Activated T-helper 9 cell treated with anti-CD3 and anti-CD28 coated beads, Interleukin-2, amount 50 U/mL, for 16 hours (primary cell): ENCODE data around the gene FRAS1.
"Not testable (repeated sequence)": the region's sequence is repeated elsewhere in the genome, so short reads cannot be mapped to it uniquely, and the experiment has no call there.

Experiments used
- DNase-seq: peaks from one replicate; pipeline ENCODE4 v3.0.0-alpha.2; 2020; ENCODE audit warnings: low read depth

FRAS1 gene

DNA sequence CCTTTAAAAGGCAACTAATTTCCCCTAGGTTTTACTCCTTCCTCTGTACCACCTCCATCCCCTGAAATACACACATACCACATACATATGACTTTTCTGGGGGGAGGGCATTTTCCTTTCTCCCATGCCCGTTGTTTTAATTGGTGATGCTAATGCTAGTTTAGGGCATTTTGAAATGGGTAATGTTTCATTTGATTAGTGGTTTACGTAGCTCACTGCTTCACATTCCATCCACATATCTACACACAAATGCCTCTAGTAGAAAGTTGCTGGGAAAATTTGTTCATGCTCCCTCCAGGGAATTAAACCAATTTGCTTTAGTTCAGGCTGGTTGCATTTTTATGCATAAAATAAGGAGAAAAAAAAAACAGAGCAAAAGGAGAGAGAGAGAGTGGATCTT is 231.2 kb downstream of the FRAS1 start:
- no peak for DNase-seq

DNA sequence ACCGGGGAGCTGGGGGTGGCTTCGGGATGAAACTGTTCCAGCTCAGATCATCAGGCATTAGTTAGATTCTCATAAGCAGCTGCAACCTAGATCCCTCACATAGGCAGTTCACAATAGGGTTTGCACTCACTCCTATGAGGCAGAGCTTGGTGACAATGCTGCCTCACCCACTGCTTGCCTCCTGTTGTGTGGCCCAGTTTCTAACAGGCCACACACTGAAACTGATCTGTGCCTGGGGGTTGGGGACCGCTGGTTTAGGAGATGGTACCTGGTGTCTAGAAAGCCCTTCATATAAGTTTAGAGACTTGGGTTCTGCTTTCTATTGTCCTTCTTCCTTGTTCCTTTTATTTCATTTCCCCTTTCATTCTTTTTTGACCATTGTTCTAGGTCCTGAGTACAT is 234.2 kb downstream of the FRAS1 start:
- no peak for DNase-seq

DNA sequence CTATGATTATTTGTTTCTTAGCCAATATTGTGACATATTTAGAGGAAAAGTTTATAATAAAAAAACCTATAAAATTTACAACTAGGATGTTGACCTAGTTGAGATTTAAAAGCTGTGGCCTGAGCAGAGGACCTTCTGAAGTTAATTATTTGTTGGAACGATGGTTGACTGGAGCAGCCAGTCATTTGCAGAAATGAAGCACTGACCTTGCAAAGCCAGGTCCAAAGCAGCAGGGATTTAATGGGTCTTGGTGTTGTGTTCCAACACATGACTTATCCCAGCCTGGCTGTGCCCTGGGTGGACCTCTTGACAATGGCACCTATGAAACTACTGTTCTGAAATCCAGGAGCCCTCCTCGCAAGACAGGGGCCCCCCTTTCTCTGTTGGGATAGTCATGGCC is 235.2 kb downstream of the FRAS1 start:
- no peak for DNase-seq

DNA sequence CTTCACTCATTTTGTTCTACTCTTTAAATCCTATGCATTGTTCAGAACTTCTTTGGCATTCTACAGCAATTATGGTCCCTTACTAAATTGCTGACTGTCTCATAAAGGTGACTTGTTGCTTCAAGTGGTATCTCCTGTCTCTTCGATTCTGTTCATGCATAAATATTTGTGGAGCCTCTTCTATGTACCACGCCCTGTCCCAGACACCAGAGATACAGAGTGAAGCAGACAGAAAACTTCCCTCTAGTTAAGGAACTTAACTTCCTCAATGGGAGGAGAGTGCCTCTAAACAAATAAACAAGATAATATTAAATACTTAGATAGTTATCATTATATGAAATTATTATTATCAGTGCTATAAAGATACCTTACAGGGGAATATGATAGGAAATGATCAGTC is 235.7 kb downstream of the FRAS1 start:
- DNase-seq = no peak

DNA sequence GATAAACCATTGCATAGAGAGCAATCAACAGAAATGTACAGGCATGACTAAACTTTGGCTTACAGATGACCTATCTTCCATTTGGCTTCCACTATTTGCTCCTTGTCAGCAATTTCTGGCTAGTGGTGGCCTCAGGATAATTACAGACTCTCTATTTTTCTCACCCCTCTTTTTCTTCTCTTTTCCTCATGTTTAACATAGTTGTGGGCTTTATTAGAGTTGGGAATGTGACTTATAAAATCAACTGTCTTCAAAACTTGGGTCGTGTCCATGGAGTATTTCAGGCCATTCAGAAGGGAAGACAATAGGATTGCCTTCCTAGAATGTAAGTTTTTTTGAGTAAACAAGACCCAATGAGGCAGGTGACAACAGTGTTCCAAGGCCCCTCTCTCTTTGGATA is 236.2 kb downstream of the FRAS1 start:
- no peak for DNase-seq

DNA sequence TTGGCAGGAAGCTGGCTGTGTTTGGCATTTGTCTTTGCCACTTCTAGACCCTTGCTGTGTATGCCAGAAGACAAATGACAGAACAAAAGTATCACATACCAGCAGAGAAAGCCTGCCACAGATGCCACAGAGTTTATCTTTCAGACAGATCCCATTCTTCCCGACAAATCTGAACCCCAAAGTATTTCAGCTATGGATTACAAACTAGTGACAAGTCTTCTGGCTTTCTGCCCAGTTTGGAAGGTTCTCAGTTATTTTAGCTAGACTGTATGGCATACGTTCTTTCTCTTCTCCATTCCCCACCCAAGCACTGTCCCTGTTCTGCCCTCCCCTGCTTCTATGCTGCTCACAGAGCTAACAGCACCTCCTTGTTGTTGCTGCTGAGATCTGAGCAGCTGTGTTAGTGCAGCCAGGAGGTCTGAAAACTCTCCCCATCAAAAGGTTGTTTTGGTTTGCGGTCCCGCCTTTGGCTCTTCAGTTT is 236.7 kb downstream of the FRAS1 start:
- no peak for DNase-seq

DNA sequence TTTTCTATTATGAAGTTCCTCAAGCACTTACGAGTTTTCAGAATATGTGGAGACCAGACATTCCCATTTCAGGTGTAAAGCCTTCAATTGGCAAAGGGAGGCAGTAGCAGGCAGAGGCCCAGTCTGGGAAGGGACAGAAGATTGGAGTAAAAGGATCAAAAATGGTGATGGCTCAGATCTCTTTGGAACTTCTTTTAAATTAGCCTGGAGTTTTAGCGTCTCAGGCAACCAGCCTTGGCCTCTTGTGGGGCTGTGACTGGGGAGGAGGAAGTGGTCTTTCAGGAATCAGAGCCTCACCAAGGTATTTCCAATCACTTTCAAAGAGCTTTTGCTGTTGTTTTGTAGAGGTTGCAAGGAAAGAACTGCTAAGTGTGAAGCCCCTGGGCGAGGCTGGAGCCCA is 239.1 kb downstream of the FRAS1 start:
- no peak for DNase-seq

DNA sequence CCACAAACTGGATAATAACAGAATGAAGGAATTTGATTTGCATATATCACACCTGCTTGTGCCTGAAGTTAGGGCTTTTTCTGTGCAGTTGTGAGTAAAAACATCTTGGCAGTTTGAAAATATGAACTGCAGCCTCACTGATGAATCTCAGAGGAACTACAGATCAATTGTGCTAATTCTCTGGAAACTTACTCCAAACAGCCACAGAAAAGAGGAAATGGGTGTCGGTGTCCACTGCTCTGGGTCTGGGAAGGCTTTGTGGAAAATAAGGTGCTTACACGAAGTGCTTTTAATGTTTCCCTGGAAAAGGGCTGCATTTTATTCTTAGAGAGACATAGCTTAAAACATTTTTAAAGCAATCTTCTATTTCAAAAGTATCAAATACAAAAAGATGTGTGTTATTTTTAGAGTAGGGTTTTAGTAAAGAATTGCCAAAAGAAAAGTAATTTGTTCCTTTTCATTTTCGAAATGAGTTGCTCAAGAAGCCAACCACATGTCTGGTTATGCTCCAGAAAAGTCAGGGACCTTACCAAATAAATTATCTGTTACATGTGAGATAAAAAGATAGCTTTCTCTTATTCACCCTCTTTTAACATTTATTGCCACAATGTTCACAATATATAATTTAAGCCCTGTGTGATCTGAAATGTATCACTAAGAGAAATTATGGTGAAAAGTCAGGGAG is 240.1 kb downstream of the FRAS1 start:
- no peak for DNase-seq

DNA sequence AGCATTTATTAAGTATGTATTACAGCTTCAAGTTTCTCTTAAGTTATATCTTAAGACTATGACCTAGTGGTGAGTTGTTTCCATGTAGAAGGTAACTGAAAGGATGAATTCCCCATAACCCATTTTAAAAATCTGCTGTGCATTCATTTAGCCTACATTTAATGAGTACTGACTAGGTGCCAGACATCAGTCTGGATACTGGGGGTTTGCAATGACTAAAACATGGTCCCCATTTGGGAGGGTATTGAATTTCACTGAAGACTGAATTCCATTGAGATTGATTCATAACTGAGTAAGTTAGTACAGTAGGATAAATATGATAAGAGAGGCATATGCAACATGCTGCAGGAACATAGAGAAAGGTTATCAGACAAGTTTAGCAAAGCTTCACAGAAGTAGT is 241.5 kb downstream of the FRAS1 start:
- DNase-seq = no peak

DNA sequence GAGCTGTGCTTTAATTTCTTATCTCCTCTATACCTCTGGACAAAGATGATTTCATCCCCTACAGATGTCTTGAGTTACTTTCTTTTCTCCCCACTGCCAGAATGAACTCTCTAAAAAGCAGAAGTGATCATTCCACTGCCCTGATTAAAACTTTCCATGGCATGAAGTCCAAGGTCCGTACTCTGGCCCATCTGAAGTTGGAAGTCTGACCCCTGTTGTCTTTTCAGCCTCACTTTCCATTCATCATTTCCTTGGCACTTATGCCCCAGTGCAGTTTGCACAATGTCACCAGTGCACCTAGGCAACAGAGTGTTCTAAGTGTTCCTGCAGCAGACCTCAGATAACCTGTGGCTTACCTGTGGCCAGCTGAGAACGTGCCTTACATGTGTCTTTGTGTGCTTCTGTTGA is 242.4 kb downstream of the FRAS1 start:
- DNase-seq = no peak

DNA sequence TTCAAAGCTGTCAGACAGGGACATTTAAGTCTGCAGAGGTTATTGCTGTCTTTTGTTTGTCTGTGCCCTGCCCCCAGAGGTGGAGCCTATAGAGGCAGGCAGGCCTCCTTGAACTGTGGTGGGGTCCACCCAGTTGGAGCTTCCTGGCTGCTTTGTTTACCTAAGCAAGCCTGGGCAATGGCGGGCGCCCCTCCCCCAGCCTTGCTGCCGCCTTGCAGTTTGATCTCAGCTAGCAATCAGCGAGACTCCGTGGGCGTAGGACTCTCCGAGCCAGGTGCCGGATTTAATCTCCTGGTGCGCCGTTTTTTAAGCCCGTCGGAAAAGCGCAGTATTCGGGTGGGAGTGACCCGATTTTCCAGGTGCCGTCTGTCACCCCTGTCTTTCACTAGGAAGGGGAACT is 250.1 kb downstream of the FRAS1 start:
- DNase-seq = not testable (repeated sequence)

DNA sequence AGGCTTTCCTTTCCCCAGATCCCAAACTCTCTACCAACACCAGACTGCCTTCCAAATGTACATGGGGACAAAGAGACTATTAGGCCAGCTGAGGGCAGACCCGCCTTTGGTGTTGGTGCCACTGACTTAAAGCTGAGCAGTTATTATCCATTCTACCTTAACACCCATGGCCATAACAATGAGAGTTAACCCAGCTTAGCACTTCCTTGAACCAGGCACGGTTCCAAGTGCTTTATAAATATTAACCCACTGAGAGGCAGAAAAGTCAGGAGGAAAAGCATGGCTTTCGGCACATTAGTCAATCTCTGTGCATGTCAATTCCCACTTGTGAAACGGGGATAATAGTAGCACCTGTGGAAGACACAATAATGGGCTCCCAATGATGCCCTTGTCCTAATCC is 251.4 kb downstream of the FRAS1 start:
- DNase-seq = no peak

DNA sequence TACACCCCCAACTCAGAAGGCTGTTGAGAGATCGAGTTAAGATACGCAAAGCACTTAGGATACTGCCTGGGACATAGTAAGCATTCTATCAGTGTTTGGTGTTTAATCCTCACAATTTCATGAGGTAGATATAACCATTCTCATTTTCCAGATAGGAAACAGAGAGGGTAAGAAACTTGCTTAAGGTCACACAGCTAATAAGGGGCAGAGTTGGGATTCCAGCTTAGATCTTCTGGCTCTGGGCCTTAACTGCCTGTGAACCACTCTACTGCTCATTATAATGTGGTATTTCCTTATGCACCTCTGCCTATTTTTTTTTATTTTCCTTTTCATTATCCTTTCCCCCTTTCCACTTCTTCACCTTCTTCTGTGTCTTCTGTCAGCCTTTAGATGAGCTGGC is 252.2 kb downstream of the FRAS1 start:
- DNase-seq = no peak

DNA sequence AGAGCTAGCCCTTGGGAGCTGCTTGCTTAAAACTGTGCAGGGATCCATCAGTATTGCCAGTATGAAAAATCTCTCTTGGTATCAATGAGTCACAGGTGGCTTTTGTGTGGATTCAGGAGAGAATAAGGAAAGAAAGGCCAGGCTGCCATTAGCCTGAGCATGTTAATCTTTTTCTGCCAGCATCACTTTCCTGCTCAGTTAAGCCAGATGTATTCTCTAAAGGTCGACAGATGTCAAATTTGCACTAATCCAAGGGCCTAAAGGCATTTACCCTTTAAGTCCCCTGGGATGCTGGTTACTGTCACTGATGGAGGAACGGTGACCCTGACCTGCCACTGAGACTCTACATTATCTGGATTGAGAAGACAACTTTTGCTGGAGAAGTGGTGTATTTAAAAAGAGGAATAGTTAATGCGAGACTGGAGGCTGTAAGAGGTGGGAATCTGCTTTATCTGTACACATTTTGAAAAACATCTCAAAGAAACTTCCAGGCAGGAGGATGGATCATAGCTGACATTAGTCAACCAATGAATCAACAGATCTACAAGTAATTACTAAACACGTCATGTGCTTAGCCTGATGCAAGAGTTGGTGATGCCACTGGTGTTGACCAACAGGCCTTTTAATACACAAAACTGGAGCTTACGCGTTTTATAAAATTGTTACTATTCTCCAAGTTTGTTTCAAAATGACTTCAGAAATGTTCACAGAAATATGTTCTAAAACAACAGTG is 253.1 kb downstream of the FRAS1 start:
- no peak for DNase-seq

DNA sequence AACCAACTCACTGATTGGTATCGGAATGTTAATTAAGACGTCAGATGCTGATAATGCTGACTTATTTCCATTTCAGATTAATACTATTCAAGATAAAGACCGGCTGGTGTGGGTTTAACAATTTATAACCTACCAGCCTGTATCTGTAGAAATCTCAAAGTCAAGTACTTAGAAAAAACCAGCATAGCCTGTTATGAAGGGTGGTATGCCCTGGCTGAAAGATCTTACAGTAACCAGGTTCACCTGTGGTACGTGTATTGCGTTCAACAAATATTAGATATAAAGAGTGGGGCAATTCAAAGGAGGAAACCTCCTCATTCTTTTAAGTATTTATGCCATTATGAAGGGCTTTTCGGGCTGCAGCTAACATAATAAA is 253.6 kb downstream of the FRAS1 start:
- DNase-seq = no peak

DNA sequence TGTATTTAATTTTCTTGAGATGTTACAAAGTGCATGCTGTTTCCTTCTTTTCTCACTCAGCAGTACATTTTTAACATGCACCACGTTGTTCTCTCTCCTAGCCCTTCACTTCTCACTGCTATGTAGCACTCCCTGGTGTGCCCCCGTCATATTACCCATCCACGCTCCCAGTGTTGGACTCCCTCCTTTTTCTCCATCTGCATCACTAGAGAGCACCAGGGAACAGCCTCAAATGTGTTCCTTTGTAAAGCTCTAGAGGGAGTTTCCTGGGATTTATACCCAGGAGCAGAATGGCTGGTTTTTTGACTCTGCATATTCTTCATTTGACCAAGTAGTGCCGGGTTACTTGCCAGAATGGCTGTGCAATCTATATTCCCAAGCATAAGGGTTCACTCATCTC is 254.2 kb downstream of the FRAS1 start:
- no peak for DNase-seq

DNA sequence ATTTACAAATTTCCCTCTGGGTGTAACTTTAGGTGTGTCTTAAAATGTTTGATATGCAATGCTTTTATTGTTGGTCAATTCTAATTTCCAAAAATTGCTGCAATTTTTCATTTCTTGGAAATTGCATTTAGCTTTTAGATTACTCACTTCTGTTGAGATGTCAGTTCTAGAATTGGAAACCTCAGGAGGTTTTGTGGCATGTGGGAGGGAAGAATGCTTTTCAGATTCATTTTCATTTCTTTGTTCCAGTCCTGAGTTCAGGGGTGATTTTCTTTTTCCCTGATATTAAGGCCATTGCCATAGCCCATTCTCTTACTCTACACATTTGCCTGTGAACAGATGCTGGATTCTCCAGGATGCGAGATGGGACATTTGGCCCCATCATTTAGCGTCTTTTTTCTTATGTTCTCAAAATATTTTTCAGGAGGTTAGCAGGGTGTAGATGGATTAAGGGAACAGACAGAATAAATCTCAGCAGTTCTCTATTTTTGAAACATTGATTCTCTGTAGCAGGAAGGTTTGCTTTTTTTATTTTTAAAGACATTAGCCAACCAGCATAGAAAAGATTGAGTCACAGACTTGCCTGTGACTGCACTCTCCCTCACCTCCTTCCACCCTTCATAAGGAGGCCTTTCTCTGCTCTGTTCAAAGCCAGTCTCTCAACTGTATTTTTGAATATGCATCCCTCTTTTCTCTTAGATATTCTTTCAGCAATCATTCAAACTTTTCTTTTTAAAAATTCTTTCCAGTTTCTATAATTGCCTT is 256.0 kb downstream of the FRAS1 start:
- no peak for DNase-seq

DNA sequence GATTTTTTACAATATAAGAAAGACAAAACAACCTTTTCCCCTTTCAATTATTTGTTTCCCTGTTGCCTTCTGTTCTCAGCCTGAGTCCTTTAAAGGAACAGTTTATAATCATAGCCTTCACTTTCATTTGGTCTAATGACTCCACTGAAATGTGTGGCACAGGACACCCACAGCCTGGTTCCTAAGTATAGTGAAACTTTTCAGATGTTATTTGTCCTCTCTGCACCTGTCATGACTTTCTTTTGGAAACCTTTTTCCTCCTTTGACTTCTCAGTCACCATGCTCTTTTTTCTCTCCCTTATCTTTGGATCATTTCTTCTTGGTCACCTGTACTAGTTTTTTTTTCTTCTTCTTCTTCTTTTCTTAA is 256.6 kb downstream of the FRAS1 start:
- DNase-seq = no peak

DNA sequence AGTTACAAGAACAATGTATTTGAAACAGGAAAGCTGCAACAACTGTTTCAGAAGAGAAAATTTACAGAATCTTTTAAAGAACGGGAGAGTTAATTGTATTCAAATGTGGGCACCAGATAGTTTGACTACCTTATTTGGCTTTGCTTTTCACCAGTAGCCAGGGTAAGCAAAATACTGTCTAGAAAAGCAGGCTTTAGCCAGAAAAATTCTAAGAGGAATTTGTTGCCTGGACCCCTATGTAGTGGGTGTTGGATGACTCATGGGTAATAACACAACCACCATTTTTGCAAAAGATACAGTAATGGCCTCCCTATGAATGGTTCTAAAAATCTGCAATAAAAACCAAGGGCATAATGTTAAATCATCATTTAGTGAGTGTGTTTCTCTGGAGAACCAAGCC is 261.0 kb downstream of the FRAS1 start:
- no peak for DNase-seq

DNA sequence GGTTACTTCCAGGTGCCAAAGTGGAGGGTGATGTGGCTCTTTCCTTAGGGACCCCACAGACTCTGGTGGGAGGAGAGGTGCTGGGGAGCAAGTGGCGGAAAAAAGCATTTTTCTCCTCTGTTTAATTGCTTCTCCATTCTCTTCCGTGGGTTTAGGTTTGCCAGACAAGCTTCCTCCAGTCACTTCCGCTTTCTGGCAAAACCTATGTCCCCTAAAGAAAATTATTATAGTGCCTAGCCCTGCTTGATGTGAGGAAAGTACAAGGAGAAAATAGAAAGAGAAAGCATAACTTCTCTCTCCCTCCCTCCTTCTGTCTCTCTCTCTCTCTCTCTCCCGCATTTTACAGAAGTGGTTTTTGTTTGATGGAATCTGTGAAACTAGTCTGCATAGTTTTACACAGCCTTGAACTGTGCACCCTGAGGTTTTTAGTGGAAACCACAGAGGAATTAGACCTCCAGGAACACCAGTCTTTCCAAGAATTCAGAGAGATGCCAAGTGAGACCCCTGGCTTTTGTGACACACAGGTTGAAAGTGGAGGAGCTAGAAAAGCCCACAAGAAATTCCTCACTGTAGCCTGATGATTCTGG is 263.3 kb downstream of the FRAS1 start:
- DNase-seq = no peak

DNA sequence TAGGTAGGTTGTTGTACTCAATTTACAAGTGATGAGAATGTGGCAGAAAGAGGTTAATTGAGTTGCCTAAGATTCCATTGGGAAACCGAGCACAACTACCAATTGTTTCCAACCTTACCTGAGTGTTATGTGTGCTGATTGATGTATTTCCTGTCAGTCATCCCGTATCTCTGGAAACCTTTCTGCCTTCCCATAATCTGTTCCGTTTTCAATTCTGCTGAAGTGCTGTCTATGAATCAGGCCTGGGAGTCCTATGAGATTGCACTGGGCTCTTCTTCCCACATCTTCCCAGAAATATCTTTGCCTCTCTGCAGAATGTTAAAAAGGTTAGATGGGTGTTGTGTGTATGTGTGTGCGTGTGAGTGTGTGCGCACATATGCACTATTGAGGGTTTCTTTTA is 264.9 kb downstream of the FRAS1 start:
- DNase-seq = no peak

DNA sequence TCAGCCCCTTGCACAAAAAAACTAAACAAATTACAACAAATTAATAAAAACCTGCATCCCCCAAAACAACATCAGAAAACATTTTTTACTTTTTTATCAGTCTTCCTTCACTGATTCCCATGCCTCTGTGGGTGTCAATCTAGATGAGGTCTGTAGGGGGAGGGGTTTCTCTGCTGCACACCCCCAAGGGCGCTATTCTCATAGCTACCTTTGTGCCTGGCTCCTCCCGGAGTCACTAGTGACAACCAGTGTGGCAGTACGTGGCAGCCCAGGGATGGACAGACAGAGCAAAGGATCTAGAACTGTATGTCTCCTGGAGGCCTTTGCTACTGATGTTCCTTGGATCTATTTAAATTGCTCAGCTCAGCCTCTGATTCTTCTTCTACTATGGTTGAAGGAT is 266.3 kb downstream of the FRAS1 start:
- no peak for DNase-seq

DNA sequence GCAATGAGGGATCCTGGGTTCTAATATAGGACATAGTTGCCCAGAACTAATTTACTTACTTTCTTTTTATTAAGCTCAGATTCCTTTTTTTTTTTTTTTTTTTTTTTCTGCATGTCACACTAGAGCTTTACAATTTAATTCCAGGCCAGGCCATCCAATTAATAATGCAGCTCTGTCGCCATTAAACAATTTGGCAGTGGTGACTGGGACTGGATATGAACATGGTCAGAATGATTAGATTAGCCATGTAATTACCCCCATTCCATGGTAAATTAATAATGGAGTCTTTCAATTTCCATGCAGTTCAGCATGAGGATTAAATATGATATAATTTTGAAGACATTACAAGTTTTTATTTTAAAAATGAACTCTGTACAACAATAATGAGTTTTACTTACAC is 267.5 kb downstream of the FRAS1 start:
- no peak for DNase-seq
